Transverse colon (tissue), 4 donors: ENCODE results near the gene AKAP13. TPM values are rescaled to one million over a fixed set of nuclear protein-coding genes. Genes with fewer than 3 reads are reported as not detected.
"Not testable (repeated sequence)": the region's sequence is repeated elsewhere in the genome, so short reads cannot be mapped to it uniquely, and the experiment has no call there.

Experiments used
- DNase-seq: peaks from one replicate; pipeline ENCODE4 v3.0.0-alpha.2; 2019
- H3K27ac ChIP-seq, 4 donors: fragments of 200-600 bp; sonication (generic); 2 replicates each; pipeline ENCODE4 v1.5.1; 2016 to 2018; ENCODE audit warnings: inconsistent platforms in 4 of 4
- H3K27me3 ChIP-seq: fragments of 200-600 bp; sonication (generic); 2 replicates; pipeline ENCODE4 v1.5.1; 2017; ENCODE audit warnings: inconsistent platforms
- H3K36me3 ChIP-seq, 4 donors: fragments of 200-600 bp; sonication (generic); 2 replicates each; pipeline ENCODE4 v1.5.1; 2017 to 2019; ENCODE audit warnings: inconsistent platforms in 4 of 4
- H3K4me1 ChIP-seq, 4 donors: fragments of 200-600 bp; sonication (generic); 2 replicates each; pipeline ENCODE4 v1.5.1; 2017 to 2020; ENCODE audit warnings: inconsistent platforms in 4 of 4
- H3K4me3 ChIP-seq, 4 donors: fragments of 200-600 bp; sonication (generic); 1 replicate in 1 of 4; 2 replicates in 3 of 4; pipeline versions ENCODE4 v1.5.1 to v1.6.1; 2017 to 2019; ENCODE audit warnings: inconsistent platforms in 4 of 4
- H3K9me3 ChIP-seq, 2 donors: fragments of 200-600 bp; sonication (generic); 2 replicates each; pipeline ENCODE4 v1.5.1; 2017 to 2019; ENCODE audit warnings: inconsistent platforms in 2 of 2
- EP300 ChIP-seq: sonication (generic); formaldehyde crosslinking; IDR thresholded peaks from one replicate; pipeline ENCODE4 v1.6.1; 2017; ENCODE audit warnings: antibody characterized with exemption, low read depth
- POLR2A ChIP-seq: fragments of 450-650 bp; IDR thresholded peaks from one replicate; pipeline ENCODE4 v1.6.1; 2016; ENCODE audit warnings: antibody characterized with exemption, mild to moderate bottlenecking, moderate library complexity
- POLR2AphosphoS5 ChIP-seq, 3 donors: sonication (generic); formaldehyde crosslinking; IDR thresholded peaks; one replicate each; pipeline ENCODE4 v1.6.1; 2016; ENCODE audit warnings: antibody characterized with exemption in 3 of 3
- WGBS, 2 donors: methylation state at CpG; one replicate each; pipeline ENCODE4 v1.1.5; 2018; ENCODE audit warnings: low coverage in 1 of 2; 5-methylcytosine and 5-hydroxymethylcytosine counted together
- in situ Hi-C, 4 donors: fragments of 200-750 bp; cut with MboI; loops; one replicate each; pipeline versions ENCODE4 v1.15.0 to v1.15.1; 2017; ENCODE audit warnings: low sequenced_read_pairs in 3 of 4, low pct_ligation_motif_present in 1 of 4, low pct_unique_long_range_greater_than_20kb in 1 of 4
- intact Hi-C: fragments of 100-400 bp; cut with DNase I; formaldehyde crosslinking; loops from one replicate; pipeline ENCODE4 v1.15.1; 2023; ENCODE audit warnings: low total_unique reads
- total RNA-seq, 4 donors: library from RNA; depleted of rRNA; stranded (reverse); fragments of >200 nt; gene quantifications; one replicate each; pipeline ENCODE4 v1.1.0, GENCODE V29; 2016
- TF ChIP-seq, protein P1 (sequence below), 5 experiments: fragments of 200-600 bp in 3 of 5; fragments of 450-650 bp in 2 of 5; sonication (generic) in 3 of 5; IDR thresholded peaks; 1 replicate in 2 of 5; 2 replicates in 3 of 5; pipeline ENCODE4 v1.5.1; 2016 to 2017; ENCODE audit warnings: antibody characterized with exemption in 5 of 5, inconsistent platforms in 3 of 5, mild to moderate bottlenecking in 2 of 5, moderate library complexity in 1 of 5

AKAP13 gene
- total RNA-seq, 4 donors from 2014 or later: 206 to 291 (median 214) TPM

- Histone ChIP-seq H3K27me3 (no peaks in the 10 kb centered on the region), H3K4me3 (peak overlapping the region in 3 of 4 donors; percentile 13 to 49 (median 28)), H3K4me1 (peaks cover 27 to 97% (median 71%) of the 10 kb centered on the region in 4 donors), H3K27ac (peak overlapping the region; percentile 86 to 93 (median 90)), H3K9me3 (no peaks in the 10 kb centered on the region), H3K36me3 (no peaks in the 10 kb centered on the region)
- TF ChIP-seq, protein P1, sequence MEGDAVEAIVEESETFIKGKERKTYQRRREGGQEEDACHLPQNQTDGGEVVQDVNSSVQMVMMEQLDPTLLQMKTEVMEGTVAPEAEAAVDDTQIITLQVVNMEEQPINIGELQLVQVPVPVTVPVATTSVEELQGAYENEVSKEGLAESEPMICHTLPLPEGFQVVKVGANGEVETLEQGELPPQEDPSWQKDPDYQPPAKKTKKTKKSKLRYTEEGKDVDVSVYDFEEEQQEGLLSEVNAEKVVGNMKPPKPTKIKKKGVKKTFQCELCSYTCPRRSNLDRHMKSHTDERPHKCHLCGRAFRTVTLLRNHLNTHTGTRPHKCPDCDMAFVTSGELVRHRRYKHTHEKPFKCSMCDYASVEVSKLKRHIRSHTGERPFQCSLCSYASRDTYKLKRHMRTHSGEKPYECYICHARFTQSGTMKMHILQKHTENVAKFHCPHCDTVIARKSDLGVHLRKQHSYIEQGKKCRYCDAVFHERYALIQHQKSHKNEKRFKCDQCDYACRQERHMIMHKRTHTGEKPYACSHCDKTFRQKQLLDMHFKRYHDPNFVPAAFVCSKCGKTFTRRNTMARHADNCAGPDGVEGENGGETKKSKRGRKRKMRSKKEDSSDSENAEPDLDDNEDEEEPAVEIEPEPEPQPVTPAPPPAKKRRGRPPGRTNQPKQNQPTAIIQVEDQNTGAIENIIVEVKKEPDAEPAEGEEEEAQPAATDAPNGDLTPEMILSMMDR (IDR thresholded peaks at IDR 0.05): no peak
- TF ChIP-seq EP300: no peak
- TF ChIP-seq POLR2AphosphoS5 (IDR thresholded peaks at IDR 0.05): no peak
- no peak for TF ChIP-seq POLR2A
- in situ Hi-C loops: loop anchor here in 1 of 4 donors (25.0 kb wide), 1 partner anchor 96 kb away; no protein-coding TSS in a partner anchor
- 41 to 42% methylated on average over 4 of the region's 4 CpGs for WGBS, 2 donors
- peak; percentile 23 for DNase-seq
- intact Hi-C loops: no loop called here
Observed at GRCh38 chr15:85583442-85583841, 203.0 kb downstream of the AKAP13 start.

DNA sequence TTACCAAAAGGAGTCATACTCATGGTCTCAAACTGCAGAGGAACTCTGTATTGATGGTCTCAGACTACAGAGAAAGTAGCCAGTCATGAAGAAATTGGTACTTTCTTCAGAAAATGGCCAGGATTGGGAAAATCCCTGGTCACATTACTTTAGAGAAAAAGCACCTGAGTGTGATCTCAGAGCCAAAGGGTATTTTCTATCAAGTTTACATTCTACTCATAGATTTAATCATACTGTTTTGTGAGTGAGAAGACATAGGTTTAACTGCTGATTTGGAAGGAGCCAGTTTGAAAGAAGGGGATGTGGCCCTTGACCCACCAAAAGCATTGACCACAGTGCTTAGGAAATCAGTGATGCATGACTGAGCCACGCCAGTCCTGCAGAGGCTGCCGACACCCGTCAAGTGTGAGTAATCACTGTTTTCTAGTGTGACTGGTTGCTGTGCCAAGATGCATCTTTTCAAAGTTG lies 203.6 kb downstream of the AKAP13 start:
- in situ Hi-C loops: loop anchor here in 1 of 4 donors (25.0 kb wide), 1 partner anchor 97 kb away; no protein-coding TSS in a partner anchor

DNA sequence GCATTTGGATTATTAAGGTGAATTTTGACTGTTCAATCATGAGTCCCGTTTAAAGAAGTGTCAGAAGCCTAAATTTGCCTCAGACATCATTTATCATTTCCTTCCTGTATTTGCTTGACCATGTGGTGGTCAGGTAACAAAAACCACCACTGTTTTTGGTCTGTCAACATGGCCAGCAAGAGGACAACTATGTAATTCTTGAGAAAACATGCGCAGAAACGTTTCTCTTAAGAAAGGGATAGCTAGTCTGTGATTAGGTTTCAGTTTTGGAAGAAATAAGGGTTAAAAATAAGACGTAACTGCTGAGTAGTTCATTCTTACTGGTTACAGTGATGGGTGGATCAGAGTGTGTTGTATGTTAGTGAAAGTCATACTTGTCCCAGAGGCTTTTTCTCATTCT lies 204.5 kb downstream of the AKAP13 start:
- H3K9me3 ChIP-seq: no peaks in the 10 kb centered on the region
- no peaks in the 10 kb centered on the region for H3K27me3 ChIP-seq
- intact Hi-C loops: no loop called here
- peaks cover 27 to 96% (median 69%) of the 10 kb centered on the region in 4 donors for H3K4me1 ChIP-seq
- WGBS, 2 donors: 49 to 57% methylated on average over 3 to 4 of the region's 4 CpGs
- H3K36me3 ChIP-seq: no peaks in the 10 kb centered on the region
- H3K4me3 ChIP-seq: peak overlapping the region in 1 of 4 donors; percentile 49
- TF ChIP-seq POLR2AphosphoS5 (IDR thresholded peaks at IDR 0.05): no peak
- H3K27ac ChIP-seq: peak overlapping the region in 3 of 4 donors; percentile 4 to 90 (median 86)
- DNase-seq: no peak
- in situ Hi-C loops: loop anchor here in 1 of 4 donors (25.0 kb wide), 1 partner anchor 98 kb away; no protein-coding TSS in a partner anchor

More for the DNA sequence above, 203.6 kb downstream of the AKAP13 start:
- intact Hi-C loops: no loop called here
- Histone ChIP-seq H3K27me3 (no peaks in the 10 kb centered on the region), H3K36me3 (no peaks in the 10 kb centered on the region), H3K4me1 (peaks cover 27 to 97% (median 73%) of the 10 kb centered on the region in 4 donors), H3K27ac (peak overlapping the region; percentile 86 to 93 (median 90)), H3K9me3 (no peaks in the 10 kb centered on the region), H3K4me3 (peak overlapping the region in 3 of 4 donors; percentile 13 to 49 (median 28))
- peak; percentile 65 for DNase-seq
- WGBS, 2 donors: 36% methylated on average over 3 of the region's 3 CpGs; no CpG with 5 or more reads in 1 of the 2 donors
- peak; percentile 23 for TF ChIP-seq POLR2A
- peak in 2 of 3 donors; percentile 24 to 80 for TF ChIP-seq POLR2AphosphoS5 (IDR thresholded peaks at IDR 0.05)
- no peak for TF ChIP-seq EP300
- TF ChIP-seq, protein P1 (IDR thresholded peaks at IDR 0.05): no peak

DNA sequence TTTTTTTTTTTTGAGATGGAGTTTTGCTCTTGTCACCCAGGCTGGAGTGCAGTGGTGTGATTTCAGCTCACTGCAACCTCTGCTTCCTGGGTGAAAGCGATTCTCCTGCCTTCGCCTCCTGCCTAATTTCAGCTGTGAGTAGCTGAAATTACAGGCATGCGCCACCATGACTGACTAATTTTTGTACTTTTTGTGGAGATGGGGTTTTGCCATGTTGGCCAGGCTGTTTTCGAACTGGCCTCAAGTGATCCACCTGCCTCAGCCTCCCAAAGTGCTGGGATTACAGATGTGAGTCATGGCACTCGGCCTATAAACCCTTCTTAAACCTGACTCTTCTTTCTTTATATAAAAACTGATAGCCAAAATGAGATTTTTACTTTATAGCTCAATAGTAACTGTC lies 205.8 kb downstream of the AKAP13 start:
- H3K4me1 ChIP-seq: peaks cover 17 to 97% (median 68%) of the 10 kb centered on the region in 4 donors
- in situ Hi-C loops: loop anchor here in 1 of 4 donors (25.0 kb wide), 1 partner anchor 99 kb away; no protein-coding TSS in a partner anchor

GRCh38 chr15:85587707-85588411 lies 207.5 kb downstream of the AKAP13 start:
- TF ChIP-seq, protein P1 (IDR thresholded peaks at IDR 0.05): no peak
- TF ChIP-seq EP300 (no peak), POLR2A (no peak), POLR2AphosphoS5 (IDR thresholded peaks at IDR 0.05) (peak in 1 of 3 donors; percentile 35)
- Histone ChIP-seq H3K4me1 (peaks cover 6 to 88% (median 53%) of the 10 kb centered on the region in 4 donors), H3K9me3 (no peaks in the 10 kb centered on the region), H3K4me3 (no peak overlapping the region), H3K27ac (peak overlapping the region; percentile 76 to 87 (median 82)), H3K27me3 (no peaks in the 10 kb centered on the region), H3K36me3 (no peaks in the 10 kb centered on the region)
- in situ Hi-C loops (loop anchor here in 1 of 4 donors (25.0 kb wide), 1 partner anchor 101 kb away; no protein-coding TSS in a partner anchor), intact Hi-C loops (no loop called here)
- 67 to 87% methylated on average over 8 to 10 of the region's 10 CpGs for WGBS, 2 donors
- no peak for DNase-seq

More for the DNA sequence above, 205.8 kb downstream of the AKAP13 start:
- DNase-seq, H3K27me3 ChIP-seq, H3K9me3 ChIP-seq, H3K4me3 ChIP-seq, H3K36me3 ChIP-seq, intact Hi-C loops: not testable (repeated sequence)
- H3K27ac ChIP-seq: peak overlapping the region; percentile 34 to 87 (median 82)
- WGBS, 2 donors: 68 to 82% methylated on average over 2 to 5 of the region's 5 CpGs
